ENCODE data around the gene VCAN. TPM values are rescaled to one million over a fixed set of nuclear protein-coding genes. Genes with fewer than 3 reads are reported as not detected.

Gene VCAN
- total and polyA plus RNA-seq, 2 experiments from 2014 or later, result 133 to 404 TPM

DNA sequence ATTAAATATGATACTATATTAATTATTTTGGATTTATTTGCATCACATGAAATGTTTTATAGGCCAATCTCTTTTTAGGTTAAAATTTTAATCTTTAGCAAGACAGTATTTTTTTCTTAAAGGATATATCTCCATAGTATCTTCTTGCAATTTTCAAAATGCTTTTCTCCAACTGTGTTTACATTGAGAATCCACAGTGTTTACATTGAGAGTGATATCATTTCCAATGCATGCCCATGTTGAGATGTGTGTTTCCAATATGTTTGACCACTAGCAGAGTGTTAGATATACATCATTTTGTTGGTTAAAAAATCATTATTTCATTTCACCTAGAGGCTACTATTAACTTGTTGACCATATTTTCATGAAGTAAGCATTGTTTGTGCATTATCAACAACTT, 17.3 kb downstream of the VCAN start:
- Mint-ChIP-seq H3K27ac (no peak overlapping the region), H3K9me3 (no peaks in the 10 kb centered on the region), H3K27me3 (ENCODE audit: insufficient read depth, low read depth, poor library complexity) (peaks cover 3% of the 10 kb centered on the region), H3K4me1 (peaks cover 47% of the 10 kb centered on the region), H3K4me3 (no peak overlapping the region), H3K36me3 (ENCODE audit: low read depth) (peaks cover 71% of the 10 kb centered on the region)
- Histone ChIP-seq H3K9me2 (ENCODE audit: insufficient read depth) (0 out of 2 replicates have a peak, but pooled peaks cover 5% of the 10 kb centered on the region), H3K4me3 (no peak overlapping the region), H3K27ac (ENCODE audit: low read depth) (no peak overlapping the region), H2AFZ (no peak overlapping the region), H3K4me2 (no peak overlapping the region), H3K27me3 (ENCODE audit: insufficient read depth) (no peaks in the 10 kb centered on the region), H3K79me2 (replicated peaks; ENCODE audit: insufficient read depth) (peaks cover 89% of the 10 kb centered on the region), H3F3A (replicated peaks; ENCODE audit: low read depth) (no peaks in the 10 kb centered on the region), H3K4me1 (ENCODE audit: insufficient read depth) (peaks cover 31% of the 10 kb centered on the region), H4K20me1 (replicated peaks; ENCODE audit: insufficient read depth) (no peaks in the 10 kb centered on the region), H3K36me3 (ENCODE audit: insufficient read depth) (peaks cover 26% of the 10 kb centered on the region; the same call in 1 of the 2 replicates)
- ATAC-seq (no peak), DNase-seq (ENCODE audit: low spot score) (no peak)
- no peak for TF ChIP-seq CTCF (conservative IDR thresholded peaks at IDR 0.05; ENCODE audit: low read depth in 2 of 2)
- no peak for TF ChIP-seq CREB1 (CRISPR knock-in tag; IDR thresholded peaks at IDR 0.05; ENCODE audit: low read depth)
- no peak for TF ChIP-seq POLR2AphosphoS5 (IDR thresholded peaks at IDR 0.05; ENCODE audit: low read depth)
- no peak for TF ChIP-seq REST (IDR thresholded peaks at IDR 0.05; ENCODE audit: unreplicated experiment)
- no peak for TF ChIP-seq ZNF331 (CRISPR knock-in tag; IDR thresholded peaks at IDR 0.05; ENCODE audit: low read depth)
- no peak for TF ChIP-seq STAT1 (IDR thresholded peaks at IDR 0.05; ENCODE audit: unreplicated experiment)
- no peak for TF ChIP-seq NANOG (IDR thresholded peaks at IDR 0.05; ENCODE audit: borderline replicate concordance)
- no peak for TF ChIP-seq EZH2 (IDR thresholded peaks at IDR 0.05; ENCODE audit: low read depth, unreplicated experiment)
- TF ChIP-seq EZH2phosphoT487 (IDR thresholded peaks at IDR 0.05; ENCODE audit: unreplicated experiment), result no peak
- TF ChIP-seq JUNB (IDR thresholded peaks at IDR 0.05; ENCODE audit: unreplicated experiment), result no peak
- TF ChIP-seq ZNF114 (CRISPR knock-in tag; IDR thresholded peaks at IDR 0.05), result no peak
- TF ChIP-seq, protein P1, sequence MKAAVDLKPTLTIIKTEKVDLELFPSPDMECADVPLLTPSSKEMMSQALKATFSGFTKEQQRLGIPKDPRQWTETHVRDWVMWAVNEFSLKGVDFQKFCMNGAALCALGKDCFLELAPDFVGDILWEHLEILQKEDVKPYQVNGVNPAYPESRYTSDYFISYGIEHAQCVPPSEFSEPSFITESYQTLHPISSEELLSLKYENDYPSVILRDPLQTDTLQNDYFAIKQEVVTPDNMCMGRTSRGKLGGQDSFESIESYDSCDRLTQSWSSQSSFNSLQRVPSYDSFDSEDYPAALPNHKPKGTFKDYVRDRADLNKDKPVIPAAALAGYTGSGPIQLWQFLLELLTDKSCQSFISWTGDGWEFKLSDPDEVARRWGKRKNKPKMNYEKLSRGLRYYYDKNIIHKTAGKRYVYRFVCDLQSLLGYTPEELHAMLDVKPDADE (IDR thresholded peaks at IDR 0.05), result no peak
- no peak for TF ChIP-seq ZNF462 (CRISPR knock-in tag; IDR thresholded peaks at IDR 0.05)

Measured in GM23338 (cell line).